Measurements from ENCODE around the gene MRPL19. TPM values are rescaled to one million over a fixed set of nuclear protein-coding genes. Genes with fewer than 3 reads are reported as not detected.

Gene MRPL19
- 30.2 and 34.9 TPM in 2 replicates for total RNA-seq

GRCh38 chr2:75646583-75647425 lies at the start of gene MRPL19:
Gene MRPL19 (plus strand): TSS chr2:75646783. CDS start chr2:75646808, 25 bp downstream.

DNA sequence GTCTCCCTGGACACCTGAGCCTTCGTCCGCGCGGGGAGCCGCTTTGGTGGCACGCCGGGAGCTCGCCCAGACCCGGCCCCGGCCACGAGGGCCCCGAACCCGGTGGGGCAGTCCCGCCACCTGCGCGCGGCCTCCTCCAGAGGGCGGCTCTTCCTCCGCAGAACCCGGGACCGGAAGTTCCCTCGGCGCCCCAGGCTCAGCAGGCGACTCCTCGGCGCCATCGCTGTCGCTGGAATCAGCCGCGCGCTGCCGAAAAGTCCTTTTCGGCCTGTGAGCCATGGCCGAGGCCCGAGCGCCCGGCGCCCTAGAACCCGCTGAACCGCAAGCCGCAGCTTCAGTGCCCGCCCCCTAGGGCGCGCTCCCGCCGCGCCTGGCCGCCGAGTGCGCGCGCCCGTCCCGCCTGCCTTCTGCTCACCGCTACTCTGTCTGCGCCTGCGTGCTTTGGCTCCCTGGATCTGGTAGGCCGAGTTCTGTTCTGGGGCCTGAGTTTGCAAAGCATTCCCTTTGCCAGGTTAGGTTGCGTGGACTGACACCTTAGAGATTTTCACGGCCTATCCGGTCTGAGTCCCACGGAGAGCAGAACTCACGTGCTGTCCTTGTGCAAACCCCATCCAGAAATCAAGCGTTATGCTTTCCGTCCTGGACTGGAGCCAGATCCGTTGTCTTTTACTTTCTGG lies 64.1 kb downstream of the MRPL19 start, which contains the start of gene GCFC2:
Gene GCFC2 (minus strand): TSS at position 339 of the 677 bp plus-strand sequence. CDS start 60 bp downstream, at position 279.

Other genes with a start within 250 kb of the MRPL19 start
- 14.4 and 19.0 TPM in 2 replicates for gene EVA1A, start 85.8 kb upstream of the MRPL19 start, total RNA-seq
- gene GCFC2, start 64.1 kb downstream of the MRPL19 start, total RNA-seq: 10.2 and 12.7 TPM in 2 replicates

Data from cardiac ventricle fibroblast (primary cell).